Neural cell (in vitro differentiated cells): ENCODE data around the gene BLVRB.

Experiments
- CTCF ChIP-seq: fragments of 450-650 bp; IDR thresholded peaks from 2 replicates; pipeline ENCODE4 v1.5.1; 2014; ENCODE audit warnings: antibody characterized with exemption, mild to moderate bottlenecking, moderate library complexity; ENCODE audit not compliant: poor library complexity, severe bottlenecking
- EP300 ChIP-seq: fragments of 450-650 bp; conservative IDR thresholded peaks from 2 replicates; pipeline ENCODE4 v1.6.1; 2014; ENCODE audit warnings: antibody characterized with exemption, mild to moderate bottlenecking, moderate library complexity; ENCODE audit not compliant: poor library complexity, severe bottlenecking
- EZH2 ChIP-seq: fragments of 200-600, 300-800 bp; shearing (Covaris generic), sonication (generic); IDR thresholded peaks from 2 replicates; pipeline ENCODE4 v1.6.1; 2014; ENCODE audit warnings: antibody characterized with exemption, low read length, borderline replicate concordance, mild to moderate bottlenecking; ENCODE audit not compliant: insufficient read depth, poor library complexity, severe bottlenecking
- MXI1 ChIP-seq: fragments of 450-650 bp; conservative IDR thresholded peaks from 2 replicates; pipeline ENCODE4 v1.6.1; 2014; ENCODE audit warnings: antibody characterized with exemption, mild to moderate bottlenecking; ENCODE audit not compliant: poor library complexity, severe bottlenecking
- POLR2AphosphoS5 ChIP-seq: IDR thresholded peaks from 2 replicates; pipeline ENCODE4 v1.6.1; 2012
- RAD21 ChIP-seq: fragments of 450-650 bp; conservative IDR thresholded peaks from 2 replicates; pipeline ENCODE4 v1.6.1; 2014; ENCODE audit warnings: antibody characterized with exemption, mild to moderate bottlenecking, moderate library complexity
- SMC3 ChIP-seq: fragments of 450-650 bp; conservative IDR thresholded peaks from 2 replicates; pipeline ENCODE4 v1.6.1; 2014; ENCODE audit warnings: antibody characterized with exemption, mild to moderate bottlenecking, moderate library complexity; ENCODE audit not compliant: poor library complexity

DNA sequence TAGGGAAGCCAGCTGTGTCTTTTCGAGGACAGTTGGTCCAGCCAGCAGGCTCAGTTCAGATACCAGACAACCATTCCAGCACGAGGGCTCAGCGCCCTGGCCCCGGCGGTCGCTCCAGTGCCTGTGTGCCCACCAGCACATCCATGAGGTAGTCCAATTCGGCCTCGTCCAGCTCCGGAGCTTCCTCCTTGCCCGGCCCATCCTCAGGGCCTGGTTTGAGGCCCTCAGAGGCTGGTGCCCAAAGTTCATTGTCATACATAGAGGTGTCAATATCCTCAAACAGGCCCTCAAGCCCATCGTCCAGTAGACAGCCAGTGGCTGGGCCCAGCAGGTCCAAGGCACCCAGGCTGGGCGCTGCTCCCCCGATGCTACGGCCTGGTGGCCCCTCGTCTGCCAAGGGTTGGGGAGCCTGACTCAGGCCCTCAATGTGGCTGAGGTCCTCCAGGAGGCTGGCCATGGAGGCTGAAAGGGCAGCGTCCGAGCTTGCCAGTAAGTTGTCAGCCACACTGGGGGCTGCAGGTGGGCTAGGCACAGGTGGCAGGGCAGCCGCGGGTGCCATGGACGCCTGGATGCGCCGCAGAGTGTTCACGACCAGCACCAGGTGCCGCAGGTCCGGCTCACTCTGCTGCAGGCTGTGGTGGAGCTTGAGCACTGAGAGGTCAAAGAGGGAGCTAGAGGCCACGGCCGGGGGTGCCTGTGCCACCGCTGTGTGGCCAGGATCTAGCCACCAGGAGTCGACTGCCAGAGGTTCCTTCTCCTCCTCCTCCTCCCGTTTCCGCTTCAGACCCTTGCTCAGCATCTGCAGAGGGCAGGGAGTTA lies 42.6 kb downstream of the BLVRB start:
- TF ChIP-seq RAD21 (no peak), CTCF (no peak), MXI1 (no peak), EZH2 (no peak), SMC3 (no peak), EP300 (no peak), POLR2AphosphoS5 (no peak)
